ENCODE data around the gene CHKA. TPM values are rescaled to one million over a fixed set of nuclear protein-coding genes. Genes with fewer than 3 reads are reported as not detected.

The CHKA gene
- total and polyA plus RNA-seq, 2 of the 8 experiments (the other 6 are each of a cell fraction or from before 2014, with no cell fraction given), result 61.2 to 86.6 TPM

DNA sequence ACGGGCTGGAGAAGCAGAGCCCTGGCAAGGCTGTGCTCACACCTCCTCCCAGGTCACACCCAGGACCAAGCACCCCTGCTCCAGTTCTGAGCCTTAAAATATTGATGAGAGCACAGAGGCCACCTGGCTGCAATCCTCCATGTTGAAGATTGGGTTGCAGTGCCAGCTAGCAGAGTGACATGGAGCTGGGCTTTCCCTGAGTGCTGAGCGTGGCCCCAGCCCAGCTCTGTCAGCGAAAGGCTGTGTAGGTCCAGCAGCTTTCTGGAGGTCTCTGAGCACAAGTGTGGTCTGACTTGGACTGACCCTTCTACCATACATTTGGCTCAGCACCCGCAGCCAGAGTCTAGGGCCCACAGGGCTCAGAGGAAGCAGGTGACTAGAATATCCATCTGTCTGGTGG, 4.0 kb upstream of the CHKA start (continued):
- TF ChIP-seq, protein P1, sequence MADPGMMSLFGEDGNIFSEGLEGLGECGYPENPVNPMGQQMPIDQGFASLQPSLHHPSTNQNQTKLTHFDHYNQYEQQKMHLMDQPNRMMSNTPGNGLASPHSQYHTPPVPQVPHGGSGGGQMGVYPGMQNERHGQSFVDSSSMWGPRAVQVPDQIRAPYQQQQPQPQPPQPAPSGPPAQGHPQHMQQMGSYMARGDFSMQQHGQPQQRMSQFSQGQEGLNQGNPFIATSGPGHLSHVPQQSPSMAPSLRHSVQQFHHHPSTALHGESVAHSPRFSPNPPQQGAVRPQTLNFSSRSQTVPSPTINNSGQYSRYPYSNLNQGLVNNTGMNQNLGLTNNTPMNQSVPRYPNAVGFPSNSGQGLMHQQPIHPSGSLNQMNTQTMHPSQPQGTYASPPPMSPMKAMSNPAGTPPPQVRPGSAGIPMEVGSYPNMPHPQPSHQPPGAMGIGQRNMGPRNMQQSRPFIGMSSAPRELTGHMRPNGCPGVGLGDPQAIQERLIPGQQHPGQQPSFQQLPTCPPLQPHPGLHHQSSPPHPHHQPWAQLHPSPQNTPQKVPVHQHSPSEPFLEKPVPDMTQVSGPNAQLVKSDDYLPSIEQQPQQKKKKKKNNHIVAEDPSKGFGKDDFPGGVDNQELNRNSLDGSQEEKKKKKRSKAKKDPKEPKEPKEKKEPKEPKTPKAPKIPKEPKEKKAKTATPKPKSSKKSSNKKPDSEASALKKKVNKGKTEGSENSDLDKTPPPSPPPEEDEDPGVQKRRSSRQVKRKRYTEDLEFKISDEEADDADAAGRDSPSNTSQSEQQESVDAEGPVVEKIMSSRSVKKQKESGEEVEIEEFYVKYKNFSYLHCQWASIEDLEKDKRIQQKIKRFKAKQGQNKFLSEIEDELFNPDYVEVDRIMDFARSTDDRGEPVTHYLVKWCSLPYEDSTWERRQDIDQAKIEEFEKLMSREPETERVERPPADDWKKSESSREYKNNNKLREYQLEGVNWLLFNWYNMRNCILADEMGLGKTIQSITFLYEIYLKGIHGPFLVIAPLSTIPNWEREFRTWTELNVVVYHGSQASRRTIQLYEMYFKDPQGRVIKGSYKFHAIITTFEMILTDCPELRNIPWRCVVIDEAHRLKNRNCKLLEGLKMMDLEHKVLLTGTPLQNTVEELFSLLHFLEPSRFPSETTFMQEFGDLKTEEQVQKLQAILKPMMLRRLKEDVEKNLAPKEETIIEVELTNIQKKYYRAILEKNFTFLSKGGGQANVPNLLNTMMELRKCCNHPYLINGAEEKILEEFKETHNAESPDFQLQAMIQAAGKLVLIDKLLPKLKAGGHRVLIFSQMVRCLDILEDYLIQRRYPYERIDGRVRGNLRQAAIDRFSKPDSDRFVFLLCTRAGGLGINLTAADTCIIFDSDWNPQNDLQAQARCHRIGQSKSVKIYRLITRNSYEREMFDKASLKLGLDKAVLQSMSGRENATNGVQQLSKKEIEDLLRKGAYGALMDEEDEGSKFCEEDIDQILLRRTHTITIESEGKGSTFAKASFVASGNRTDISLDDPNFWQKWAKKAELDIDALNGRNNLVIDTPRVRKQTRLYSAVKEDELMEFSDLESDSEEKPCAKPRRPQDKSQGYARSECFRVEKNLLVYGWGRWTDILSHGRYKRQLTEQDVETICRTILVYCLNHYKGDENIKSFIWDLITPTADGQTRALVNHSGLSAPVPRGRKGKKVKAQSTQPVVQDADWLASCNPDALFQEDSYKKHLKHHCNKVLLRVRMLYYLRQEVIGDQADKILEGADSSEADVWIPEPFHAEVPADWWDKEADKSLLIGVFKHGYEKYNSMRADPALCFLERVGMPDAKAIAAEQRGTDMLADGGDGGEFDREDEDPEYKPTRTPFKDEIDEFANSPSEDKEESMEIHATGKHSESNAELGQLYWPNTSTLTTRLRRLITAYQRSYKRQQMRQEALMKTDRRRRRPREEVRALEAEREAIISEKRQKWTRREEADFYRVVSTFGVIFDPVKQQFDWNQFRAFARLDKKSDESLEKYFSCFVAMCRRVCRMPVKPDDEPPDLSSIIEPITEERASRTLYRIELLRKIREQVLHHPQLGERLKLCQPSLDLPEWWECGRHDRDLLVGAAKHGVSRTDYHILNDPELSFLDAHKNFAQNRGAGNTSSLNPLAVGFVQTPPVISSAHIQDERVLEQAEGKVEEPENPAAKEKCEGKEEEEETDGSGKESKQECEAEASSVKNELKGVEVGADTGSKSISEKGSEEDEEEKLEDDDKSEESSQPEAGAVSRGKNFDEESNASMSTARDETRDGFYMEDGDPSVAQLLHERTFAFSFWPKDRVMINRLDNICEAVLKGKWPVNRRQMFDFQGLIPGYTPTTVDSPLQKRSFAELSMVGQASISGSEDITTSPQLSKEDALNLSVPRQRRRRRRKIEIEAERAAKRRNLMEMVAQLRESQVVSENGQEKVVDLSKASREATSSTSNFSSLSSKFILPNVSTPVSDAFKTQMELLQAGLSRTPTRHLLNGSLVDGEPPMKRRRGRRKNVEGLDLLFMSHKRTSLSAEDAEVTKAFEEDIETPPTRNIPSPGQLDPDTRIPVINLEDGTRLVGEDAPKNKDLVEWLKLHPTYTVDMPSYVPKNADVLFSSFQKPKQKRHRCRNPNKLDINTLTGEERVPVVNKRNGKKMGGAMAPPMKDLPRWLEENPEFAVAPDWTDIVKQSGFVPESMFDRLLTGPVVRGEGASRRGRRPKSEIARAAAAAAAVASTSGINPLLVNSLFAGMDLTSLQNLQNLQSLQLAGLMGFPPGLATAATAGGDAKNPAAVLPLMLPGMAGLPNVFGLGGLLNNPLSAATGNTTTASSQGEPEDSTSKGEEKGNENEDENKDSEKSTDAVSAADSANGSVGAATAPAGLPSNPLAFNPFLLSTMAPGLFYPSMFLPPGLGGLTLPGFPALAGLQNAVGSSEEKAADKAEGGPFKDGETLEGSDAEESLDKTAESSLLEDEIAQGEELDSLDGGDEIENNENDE (IDR thresholded peaks at IDR 0.05; ENCODE audit: insufficient replicate concordance, low read length), result no peak

Measured in H1 (cell line).